Liver (tissue), 9 donors: Measurements from ENCODE around the gene FAM120B. TPM values are rescaled to one million over a fixed set of nuclear protein-coding genes. Genes with fewer than 3 reads are reported as not detected.
A peak's percentile ranks its signal among the peaks of the same experiment; 100 is the strongest.
"Not testable (repeated sequence)": the region's sequence is repeated elsewhere in the genome, so short reads cannot be mapped to it uniquely, and the experiment has no call there.

ENCODE experiments used
- DNase-seq: peaks from one replicate; pipeline ENCODE4 v3.0.0-alpha.2; 2017; ENCODE audit warnings: low spot score
- H3K27ac ChIP-seq, 2 donors: one replicate each; pipeline ENCODE4 v1.7.0; 2013; ENCODE audit warnings: inconsistent platforms in 2 of 2, low read length in 2 of 2, control low read depth in 1 of 2, low read depth in 1 of 2, mild to moderate bottlenecking in 1 of 2
- H3K27me3 ChIP-seq, 4 donors: one replicate each; pipeline versions ENCODE4 v1.6.1 to v1.7.0; 2013; ENCODE audit warnings: low read length in 3 of 4, inconsistent platforms in 1 of 4, mild to moderate bottlenecking in 1 of 4, moderate library complexity in 1 of 4; ENCODE audit not compliant: control insufficient read depth in 4 of 4, insufficient read depth in 4 of 4
- H3K36me3 ChIP-seq, 4 donors: one replicate each; pipeline versions ENCODE4 v1.6.1 to v1.7.0; 2013; ENCODE audit warnings: low read length in 3 of 4, mild to moderate bottlenecking in 3 of 4, low read depth in 1 of 4, moderate library complexity in 1 of 4; ENCODE audit not compliant: control insufficient read depth in 4 of 4, insufficient read depth in 3 of 4
- H3K4me1 ChIP-seq, 4 donors: one replicate each; pipeline versions ENCODE4 v1.6.1 to v1.7.0; 2013; ENCODE audit warnings: low read length in 3 of 4, mild to moderate bottlenecking in 3 of 4, moderate library complexity in 1 of 4; ENCODE audit not compliant: control insufficient read depth in 4 of 4, insufficient read depth in 4 of 4
- H3K4me3 ChIP-seq, 3 donors: one replicate each; pipeline versions ENCODE4 v1.6.1 to v1.7.0; 2013; ENCODE audit warnings: low read length in 3 of 3, control low read depth in 1 of 3, low read depth in 1 of 3, mild to moderate bottlenecking in 1 of 3
- H3K9ac ChIP-seq, 2 donors: one replicate each; pipeline ENCODE4 v1.7.0; 2013; ENCODE audit warnings: low read length in 2 of 2, mild to moderate bottlenecking in 2 of 2, moderate library complexity in 2 of 2, control low read depth in 1 of 2, low read depth in 1 of 2
- H3K9me3 ChIP-seq, 4 donors: one replicate each; pipeline versions ENCODE4 v1.6.1 to v1.7.0; 2013; ENCODE audit warnings: low read length in 3 of 4; ENCODE audit not compliant: control insufficient read depth in 4 of 4
- EGR1 ChIP-seq, 2 donors: IDR thresholded peaks; 2 replicates each; pipeline ENCODE4 v1.6.1; 2016 to 2018; ENCODE audit warnings: antibody characterized with exemption in 2 of 2, low read depth in 2 of 2
- FOXA2 ChIP-seq: IDR thresholded peaks from 2 replicates; pipeline ENCODE4 v1.6.1; 2016; ENCODE audit warnings: antibody characterized with exemption
- GABPA ChIP-seq, 2 donors: IDR thresholded peaks in 1 of 2; conservative IDR thresholded peaks in 1 of 2; 2 replicates each; pipeline ENCODE4 v1.6.1; 2016; ENCODE audit warnings: antibody characterized with exemption in 2 of 2, mild to moderate bottlenecking in 1 of 2, moderate library complexity in 1 of 2
- HNF4A ChIP-seq, 2 donors: conservative IDR thresholded peaks; 2 replicates each; pipeline ENCODE4 v1.6.1; 2016; ENCODE audit warnings: antibody characterized with exemption in 2 of 2, mild to moderate bottlenecking in 2 of 2
- HNF4G ChIP-seq: IDR thresholded peaks from 2 replicates; pipeline ENCODE4 v1.6.1; 2016; ENCODE audit warnings: antibody characterized with exemption
- JUND ChIP-seq, 2 donors: IDR thresholded peaks; 2 replicates each; pipeline ENCODE4 v1.6.1; 2016; ENCODE audit warnings: antibody characterized with exemption in 2 of 2
- NR2F2 ChIP-seq: IDR thresholded peaks from 2 replicates; pipeline ENCODE4 v1.6.1; 2016; ENCODE audit warnings: antibody characterized with exemption
- RAD21 ChIP-seq, 2 donors: IDR thresholded peaks; 2 replicates each; pipeline ENCODE4 v1.6.1; 2016; ENCODE audit warnings: antibody characterized with exemption in 2 of 2, mild to moderate bottlenecking in 2 of 2
- RXRA ChIP-seq, 2 donors: IDR thresholded peaks; 2 replicates each; pipeline ENCODE4 v1.6.1; 2017 to 2018; ENCODE audit warnings: antibody characterized with exemption in 2 of 2, mild to moderate bottlenecking in 1 of 2
- SP1 ChIP-seq: IDR thresholded peaks from 2 replicates; pipeline ENCODE4 v1.6.1; 2018; ENCODE audit warnings: antibody characterized with exemption, mild to moderate bottlenecking
- TAF1 ChIP-seq: conservative IDR thresholded peaks from 2 replicates; pipeline ENCODE4 v1.6.1; 2016; ENCODE audit warnings: antibody characterized with exemption, mild to moderate bottlenecking
- YY1 ChIP-seq: IDR thresholded peaks from 2 replicates; pipeline ENCODE4 v1.6.1; 2016; ENCODE audit warnings: antibody characterized with exemption, mild to moderate bottlenecking
- WGBS: extraction: QIAGEN DNeasy Blood & Tissue Kit; methylation state at CpG from one replicate; pipeline ENCODE4 v1.1.7; 2013; 5-methylcytosine and 5-hydroxymethylcytosine counted together
- polyA plus RNA-seq, 2 donors: library from polyadenylated mRNA; stranded (reverse) in 1 of 2; unstranded in 1 of 2; fragments of 200-250 nt in 1 of 2; fragments of >200 nt in 1 of 2; fragmentation: Nextera tagmentation in 1 of 2; extraction: Ambion mirVana in 1 of 2; gene quantifications; one replicate each; pipeline versions ENCODE4 v1.2.1 to v1.2.3, GENCODE V29; 2013 to 2015
- total RNA-seq, 2 donors: library from RNA; depleted of rRNA; stranded (reverse); fragments of >200 nt; gene quantifications; one replicate each; pipeline ENCODE4 v1.2.3, GENCODE V29; 2014
- TF ChIP-seq, protein P1 (sequence below): IDR thresholded peaks from 2 replicates; pipeline ENCODE4 v1.6.1; 2016; ENCODE audit warnings: antibody characterized with exemption
- TF ChIP-seq, protein P2 (sequence below): fragments of 150-350 bp; IDR thresholded peaks from 2 replicates; pipeline ENCODE4 v1.5.1; 2017; ENCODE audit warnings: improper control_type of control experiment, low read depth, low read length; ENCODE audit not compliant: missing input control
- TF ChIP-seq, protein P3 (sequence below): IDR thresholded peaks from 2 replicates; pipeline ENCODE4 v1.6.1; 2016; ENCODE audit warnings: antibody characterized with exemption
- TF ChIP-seq, protein P4 (sequence below): IDR thresholded peaks from 2 replicates; pipeline ENCODE4 v1.6.1; 2016; ENCODE audit warnings: antibody characterized with exemption
- TF ChIP-seq, protein P5 (sequence below): IDR thresholded peaks from 2 replicates; pipeline ENCODE4 v1.6.1; 2016; ENCODE audit warnings: antibody characterized with exemption, mild to moderate bottlenecking
- donor health status: healthy.
- donor health status: healthy.
- donor health status: healthy.
- donor health status: healthy.
- donor health status: healthy.

Gene FAM120B
- total and polyA plus RNA-seq, 4 donors = 6.0 to 11.1 (median 9.1) TPM

DNA sequence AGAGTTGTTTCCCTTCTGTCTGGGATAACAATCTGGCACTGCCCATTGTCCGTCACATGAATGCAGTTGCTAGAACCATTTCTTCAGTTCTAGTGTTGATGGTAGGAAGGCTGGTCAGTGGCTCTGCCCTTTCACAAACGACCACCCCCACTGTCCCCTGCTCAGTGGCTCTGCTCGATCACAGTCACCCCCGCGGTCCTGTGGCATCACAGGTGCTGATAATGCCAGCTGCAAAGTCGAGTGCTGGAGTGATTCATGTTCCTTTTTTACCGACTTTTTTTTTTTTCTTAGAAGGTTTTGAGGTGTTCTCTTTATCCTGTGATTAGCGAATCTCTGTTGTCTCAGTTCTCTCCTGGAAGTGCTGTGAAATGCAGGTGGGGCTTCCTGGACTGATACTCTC, 22.8 kb downstream of the FAM120B start:
- peaks cover 7 to 45% (median 31%) of the 10 kb centered on the region in 4 donors for H3K36me3 ChIP-seq
- no peak for DNase-seq
- no peak overlapping the region for H3K4me3 ChIP-seq
- no peaks in the 10 kb centered on the region for H3K4me1 ChIP-seq
- H3K27ac ChIP-seq = no peak overlapping the region
- H3K9ac ChIP-seq = no peak overlapping the region
- 91% methylated on average over 8 of the region's 8 CpGs for WGBS
- no peaks in the 10 kb centered on the region for H3K9me3 ChIP-seq
- TF ChIP-seq, protein P1, sequence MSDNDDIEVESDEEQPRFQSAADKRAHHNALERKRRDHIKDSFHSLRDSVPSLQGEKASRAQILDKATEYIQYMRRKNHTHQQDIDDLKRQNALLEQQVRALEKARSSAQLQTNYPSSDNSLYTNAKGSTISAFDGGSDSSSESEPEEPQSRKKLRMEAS = no peak
- TF ChIP-seq, protein P2, sequence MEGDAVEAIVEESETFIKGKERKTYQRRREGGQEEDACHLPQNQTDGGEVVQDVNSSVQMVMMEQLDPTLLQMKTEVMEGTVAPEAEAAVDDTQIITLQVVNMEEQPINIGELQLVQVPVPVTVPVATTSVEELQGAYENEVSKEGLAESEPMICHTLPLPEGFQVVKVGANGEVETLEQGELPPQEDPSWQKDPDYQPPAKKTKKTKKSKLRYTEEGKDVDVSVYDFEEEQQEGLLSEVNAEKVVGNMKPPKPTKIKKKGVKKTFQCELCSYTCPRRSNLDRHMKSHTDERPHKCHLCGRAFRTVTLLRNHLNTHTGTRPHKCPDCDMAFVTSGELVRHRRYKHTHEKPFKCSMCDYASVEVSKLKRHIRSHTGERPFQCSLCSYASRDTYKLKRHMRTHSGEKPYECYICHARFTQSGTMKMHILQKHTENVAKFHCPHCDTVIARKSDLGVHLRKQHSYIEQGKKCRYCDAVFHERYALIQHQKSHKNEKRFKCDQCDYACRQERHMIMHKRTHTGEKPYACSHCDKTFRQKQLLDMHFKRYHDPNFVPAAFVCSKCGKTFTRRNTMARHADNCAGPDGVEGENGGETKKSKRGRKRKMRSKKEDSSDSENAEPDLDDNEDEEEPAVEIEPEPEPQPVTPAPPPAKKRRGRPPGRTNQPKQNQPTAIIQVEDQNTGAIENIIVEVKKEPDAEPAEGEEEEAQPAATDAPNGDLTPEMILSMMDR = no peak
- TF ChIP-seq, protein P3, sequence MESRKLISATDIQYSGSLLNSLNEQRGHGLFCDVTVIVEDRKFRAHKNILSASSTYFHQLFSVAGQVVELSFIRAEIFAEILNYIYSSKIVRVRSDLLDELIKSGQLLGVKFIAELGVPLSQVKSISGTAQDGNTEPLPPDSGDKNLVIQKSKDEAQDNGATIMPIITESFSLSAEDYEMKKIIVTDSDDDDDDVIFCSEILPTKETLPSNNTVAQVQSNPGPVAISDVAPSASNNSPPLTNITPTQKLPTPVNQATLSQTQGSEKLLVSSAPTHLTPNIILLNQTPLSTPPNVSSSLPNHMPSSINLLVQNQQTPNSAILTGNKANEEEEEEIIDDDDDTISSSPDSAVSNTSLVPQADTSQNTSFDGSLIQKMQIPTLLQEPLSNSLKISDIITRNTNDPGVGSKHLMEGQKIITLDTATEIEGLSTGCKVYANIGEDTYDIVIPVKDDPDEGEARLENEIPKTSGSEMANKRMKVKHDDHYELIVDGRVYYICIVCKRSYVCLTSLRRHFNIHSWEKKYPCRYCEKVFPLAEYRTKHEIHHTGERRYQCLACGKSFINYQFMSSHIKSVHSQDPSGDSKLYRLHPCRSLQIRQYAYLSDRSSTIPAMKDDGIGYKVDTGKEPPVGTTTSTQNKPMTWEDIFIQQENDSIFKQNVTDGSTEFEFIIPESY = no peak
- TF ChIP-seq TAF1 (no peak), HNF4A (conservative IDR thresholded peaks at IDR 0.05) (no peak), JUND (IDR thresholded peaks at IDR 0.05) (no peak), HNF4G (no peak)
- TF ChIP-seq, protein P4, sequence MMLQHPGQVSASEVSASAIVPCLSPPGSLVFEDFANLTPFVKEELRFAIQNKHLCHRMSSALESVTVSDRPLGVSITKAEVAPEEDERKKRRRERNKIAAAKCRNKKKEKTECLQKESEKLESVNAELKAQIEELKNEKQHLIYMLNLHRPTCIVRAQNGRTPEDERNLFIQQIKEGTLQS = no peak
- H3K27me3 ChIP-seq = no peaks in the 10 kb centered on the region

DNA sequence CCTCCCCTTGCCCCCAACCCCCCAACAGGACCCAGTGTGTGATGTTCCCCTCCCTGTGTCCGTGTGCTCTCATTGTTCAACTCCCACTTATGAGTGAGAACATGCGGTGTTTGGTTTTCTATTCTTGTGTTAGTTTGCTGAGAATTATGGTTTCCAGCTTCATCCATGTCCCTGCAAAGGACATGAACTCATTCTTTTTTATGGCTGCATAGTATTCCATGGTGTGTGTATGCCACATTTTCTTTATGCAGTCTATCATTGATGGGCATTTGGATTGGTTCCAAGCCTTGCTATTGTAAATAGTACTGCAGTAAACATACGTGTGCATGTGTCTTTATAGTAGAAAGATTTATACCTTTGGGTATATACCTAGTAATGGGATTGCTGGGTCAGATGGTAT, 28.6 kb downstream of the FAM120B start:
- H3K27me3 ChIP-seq, H3K27ac ChIP-seq, H3K9ac ChIP-seq, H3K4me3 ChIP-seq, H3K4me1 ChIP-seq, H3K9me3 ChIP-seq, DNase-seq: not testable (repeated sequence)
- H3K36me3 ChIP-seq = peaks cover 3 to 27% (median 19%) of the 10 kb centered on the region in 4 donors
- WGBS = 96% methylated on average over 3 of the region's 3 CpGs

DNA sequence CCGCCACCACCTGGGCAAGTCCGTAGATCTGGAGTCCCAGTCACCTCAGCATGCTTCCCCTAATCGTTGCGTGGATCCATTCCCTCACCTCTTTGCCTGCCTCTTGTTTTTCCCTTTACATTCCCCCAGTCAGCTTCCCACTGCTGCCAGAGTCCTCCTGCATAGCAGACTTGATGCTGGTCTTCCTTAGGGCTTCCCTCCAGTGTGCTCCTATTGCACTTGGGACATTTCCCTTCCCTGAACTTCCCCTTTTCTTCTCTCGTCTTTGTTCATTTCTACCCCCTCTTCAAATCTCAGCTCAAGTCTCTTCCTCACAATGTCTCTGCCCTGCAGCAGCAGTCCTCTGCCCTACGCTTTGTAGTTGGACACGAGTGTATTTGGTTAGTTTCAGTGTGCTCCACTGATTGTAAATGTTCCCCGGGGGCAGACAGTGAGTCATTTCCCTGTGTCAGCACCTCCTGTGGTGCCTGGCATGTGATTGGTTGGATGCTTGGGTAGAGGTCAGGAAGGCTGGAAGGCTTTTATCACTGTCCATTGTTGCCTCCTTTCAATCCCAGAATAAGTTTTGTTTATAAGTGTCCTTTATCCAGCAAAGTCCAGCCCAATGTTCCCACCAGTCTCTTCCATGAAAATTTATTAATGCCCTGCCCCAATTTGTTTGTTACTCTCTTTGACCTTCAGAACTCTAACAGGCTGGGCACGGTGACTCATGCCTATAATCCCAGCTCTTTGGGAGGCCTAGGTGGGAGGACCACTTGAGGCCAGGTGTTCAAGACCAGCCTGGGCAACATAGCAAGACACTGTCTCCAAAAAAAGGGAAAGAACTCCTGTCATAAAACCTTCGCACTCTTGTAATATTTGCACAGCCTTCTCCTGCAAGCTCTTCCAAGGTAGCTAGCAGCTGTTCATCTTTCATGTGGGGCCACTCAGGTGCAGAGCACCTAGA, 38.3 kb downstream of the FAM120B start:
- H3K9me3 ChIP-seq = no peaks in the 10 kb centered on the region
- H3K27me3 ChIP-seq = no peaks in the 10 kb centered on the region
- no peak overlapping the region for H3K27ac ChIP-seq
- WGBS = 72% methylated on average over 10 of the region's 10 CpGs
- no peak for DNase-seq
- H3K4me1 ChIP-seq = no peaks in the 10 kb centered on the region
- H3K36me3 ChIP-seq = peaks cover 1 to 31% (median 21%) of the 10 kb centered on the region in 4 donors
- H3K9ac ChIP-seq = no peak overlapping the region
- no peak overlapping the region for H3K4me3 ChIP-seq
- TF ChIP-seq, protein P5, sequence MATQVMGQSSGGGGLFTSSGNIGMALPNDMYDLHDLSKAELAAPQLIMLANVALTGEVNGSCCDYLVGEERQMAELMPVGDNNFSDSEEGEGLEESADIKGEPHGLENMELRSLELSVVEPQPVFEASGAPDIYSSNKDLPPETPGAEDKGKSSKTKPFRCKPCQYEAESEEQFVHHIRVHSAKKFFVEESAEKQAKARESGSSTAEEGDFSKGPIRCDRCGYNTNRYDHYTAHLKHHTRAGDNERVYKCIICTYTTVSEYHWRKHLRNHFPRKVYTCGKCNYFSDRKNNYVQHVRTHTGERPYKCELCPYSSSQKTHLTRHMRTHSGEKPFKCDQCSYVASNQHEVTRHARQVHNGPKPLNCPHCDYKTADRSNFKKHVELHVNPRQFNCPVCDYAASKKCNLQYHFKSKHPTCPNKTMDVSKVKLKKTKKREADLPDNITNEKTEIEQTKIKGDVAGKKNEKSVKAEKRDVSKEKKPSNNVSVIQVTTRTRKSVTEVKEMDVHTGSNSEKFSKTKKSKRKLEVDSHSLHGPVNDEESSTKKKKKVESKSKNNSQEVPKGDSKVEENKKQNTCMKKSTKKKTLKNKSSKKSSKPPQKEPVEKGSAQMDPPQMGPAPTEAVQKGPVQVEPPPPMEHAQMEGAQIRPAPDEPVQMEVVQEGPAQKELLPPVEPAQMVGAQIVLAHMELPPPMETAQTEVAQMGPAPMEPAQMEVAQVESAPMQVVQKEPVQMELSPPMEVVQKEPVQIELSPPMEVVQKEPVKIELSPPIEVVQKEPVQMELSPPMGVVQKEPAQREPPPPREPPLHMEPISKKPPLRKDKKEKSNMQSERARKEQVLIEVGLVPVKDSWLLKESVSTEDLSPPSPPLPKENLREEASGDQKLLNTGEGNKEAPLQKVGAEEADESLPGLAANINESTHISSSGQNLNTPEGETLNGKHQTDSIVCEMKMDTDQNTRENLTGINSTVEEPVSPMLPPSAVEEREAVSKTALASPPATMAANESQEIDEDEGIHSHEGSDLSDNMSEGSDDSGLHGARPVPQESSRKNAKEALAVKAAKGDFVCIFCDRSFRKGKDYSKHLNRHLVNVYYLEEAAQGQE = no peak
- TF ChIP-seq YY1 (no peak), RXRA (IDR thresholded peaks at IDR 0.05) (no peak), HNF4A (conservative IDR thresholded peaks at IDR 0.05) (no peak), RAD21 (IDR thresholded peaks at IDR 0.05) (peak in 1 of 2 donors; percentile 6), FOXA2 (no peak), EGR1 (IDR thresholded peaks at IDR 0.05; ENCODE audit: low read depth in 2 of 2) (no peak), TAF1 (no peak), GABPA (IDR thresholded peaks at IDR 0.05 in 1 of 2, conservative IDR thresholded peaks at IDR 0.05 in 1 of 2) (no peak), NR2F2 (peak; percentile 80), HNF4G (no peak), SP1 (no peak)
- TF ChIP-seq, protein P1 = no peak
